H1 (cell line): ENCODE results near the gene TNS3. TPM values are rescaled to one million over a fixed set of nuclear protein-coding genes. Genes with fewer than 3 reads are reported as not detected.

ENCODE experiments used
- CTCF ChIA-PET: fragments of 300-600 bp; sonication (Branson Sonifier 250); formaldehyde crosslinking; loops from one replicate; lab custom pipeline; 2021; ENCODE audit not compliant: partially characterized antibody; lab: Charles Lee
- POLR2A ChIA-PET: fragments of 300-600 bp; sonication (Branson Sonifier 250); formaldehyde crosslinking; loops from one replicate; lab custom pipeline; 2021; ENCODE audit warnings: inconsistent platforms; ENCODE audit not compliant: partially characterized antibody; lab: Charles Lee
- DNase-seq, 2 experiments: peaks; one replicate each; pipeline versions ENCODE4 v3.0.0 to v3.0.0-alpha.2; 2010 to 2022; ENCODE audit warnings: low spot score in 2 of 2, low read depth in 1 of 2, mixed read lengths in 1 of 2
- FAIRE-seq: peaks from 2 replicates; lab custom pipeline; 2011; peaks lifted over from hg19 to GRCh38; lab: Jason Lieb, UNC
- H2AFZ ChIP-seq: 2 replicates; pipeline ENCODE4 v1.8.1; 2012; ENCODE audit warnings: low read length, inconsistent platforms
- H2AK5ac ChIP-seq: 2 replicates; pipeline ENCODE4 v1.6.1; 2013; ENCODE audit warnings: low read depth, low read length
- H2BK120ac ChIP-seq: replicated peaks from 2 replicates; pipeline ENCODE3; 2013; ENCODE audit warnings: low read depth, low read length, inconsistent platforms
- H2BK12ac ChIP-seq: 2 replicates; pipeline ENCODE4 v1.6.1; 2013; ENCODE audit warnings: low read depth, low read length
- H2BK15ac ChIP-seq: 2 replicates; pipeline ENCODE4 v1.6.1; 2013; ENCODE audit warnings: low read length
- H2BK20ac ChIP-seq: 2 replicates; pipeline ENCODE4 v1.6.1; 2013; ENCODE audit warnings: low read length
- H2BK5ac ChIP-seq: 2 replicates; pipeline ENCODE4 v1.6.1; 2013; ENCODE audit warnings: low read depth, low read length
- H3K14ac ChIP-seq: 2 replicates; pipeline ENCODE4 v1.6.1; 2013; ENCODE audit warnings: inconsistent platforms; ENCODE audit not compliant: insufficient read length
- H3K18ac ChIP-seq: 2 replicates; pipeline ENCODE4 v1.6.1; 2013; ENCODE audit warnings: low read length; ENCODE audit errors: extremely low read depth
- H3K23ac ChIP-seq: 2 replicates; pipeline ENCODE4 v1.6.1; 2013; ENCODE audit warnings: inconsistent platforms; ENCODE audit not compliant: insufficient read length
- H3K23me2 ChIP-seq: 2 replicates; pipeline ENCODE4 v1.6.1; 2013; ENCODE audit warnings: low read depth, low read length
- H3K27ac ChIP-seq: 2 replicates; pipeline ENCODE4 v1.6.1; 2011; ENCODE audit warnings: low read depth, low read length, inconsistent platforms
- H3K27me3 ChIP-seq, 4 experiments: replicated peaks in 1 of 4; 1 replicate in 1 of 4; 2 replicates in 3 of 4; pipeline versions ENCODE4 v1.6.1 to v1.8.1; 2011 to 2013; ENCODE audit warnings: low read length in 3 of 4, mild to moderate bottlenecking in 3 of 4, inconsistent platforms in 2 of 4, mixed read lengths in 2 of 4, moderate library complexity in 1 of 4; ENCODE audit not compliant: control insufficient read depth in 3 of 4, insufficient read depth in 3 of 4; ENCODE audit errors: extremely low read depth in 1 of 4
- H3K36me3 ChIP-seq, 4 experiments: 2 replicates each; pipeline versions ENCODE4 v1.6.1 to v1.8.1; 2011 to 2013; ENCODE audit warnings: mild to moderate bottlenecking in 4 of 4, low read length in 3 of 4, moderate library complexity in 2 of 4, control low read depth in 1 of 4, inconsistent platforms in 1 of 4; ENCODE audit not compliant: insufficient read depth in 4 of 4, control insufficient read depth in 2 of 4
- H3K4ac ChIP-seq: replicated peaks from 2 replicates; pipeline ENCODE3; 2013; ENCODE audit warnings: low read length, low read depth, mixed read lengths, inconsistent platforms; ENCODE audit not compliant: insufficient read length
- H3K4me1 ChIP-seq, 4 experiments: replicated peaks in 1 of 4; 1 replicate in 1 of 4; 2 replicates in 3 of 4; pipeline versions ENCODE4 v1.6.1 to v1.8.1; 2011 to 2013; ENCODE audit warnings: low read length in 3 of 4, inconsistent platforms in 2 of 4, mixed read lengths in 1 of 4; ENCODE audit not compliant: insufficient read depth in 4 of 4, control insufficient read depth in 3 of 4
- H3K4me2 ChIP-seq, 2 experiments: 2 replicates each; pipeline versions ENCODE4 v1.6.1 to v1.8.1; 2011 to 2013; ENCODE audit warnings: low read depth in 2 of 2, low read length in 2 of 2, control low read depth in 1 of 2, inconsistent platforms in 1 of 2, mild to moderate bottlenecking in 1 of 2; ENCODE audit not compliant: insufficient read depth in 1 of 2
- H3K4me3 ChIP-seq, 4 experiments: fragments of 200-600, 300-600 bp in 1 of 4; sonication (generic), shearing (Covaris generic), sonication (Bioruptor Twin) in 1 of 4; 2 replicates each; pipeline versions ENCODE4 v1.5.1 to v1.8.1; 2011 to 2016; ENCODE audit warnings: low read length in 4 of 4, low read depth in 3 of 4, control low read depth in 2 of 4, inconsistent platforms in 2 of 4, mild to moderate bottlenecking in 2 of 4, mixed read lengths in 1 of 4, moderate library complexity in 1 of 4; ENCODE audit not compliant: insufficient read depth in 2 of 4; ENCODE audit errors: extremely low read depth in 1 of 4
- H3K56ac ChIP-seq: replicated peaks from 2 replicates; pipeline ENCODE3; 2013; ENCODE audit warnings: low read depth, mild to moderate bottlenecking, mixed read lengths, low read length, inconsistent platforms; ENCODE audit not compliant: insufficient read length
- H3K79me1 ChIP-seq: 2 replicates; pipeline ENCODE4 v1.6.1; 2013; ENCODE audit warnings: low read depth, low read length, control low read depth
- H3K79me2 ChIP-seq, 2 experiments: 2 replicates each; pipeline versions ENCODE4 v1.6.1 to v1.8.1; 2012 to 2013; ENCODE audit warnings: low read length in 2 of 2, mild to moderate bottlenecking in 2 of 2, inconsistent platforms in 1 of 2; ENCODE audit not compliant: insufficient read depth in 2 of 2, control insufficient read depth in 1 of 2
- H3K9ac ChIP-seq, 4 experiments: replicated peaks in 1 of 4; 1 replicate in 1 of 4; 2 replicates in 3 of 4; pipeline versions ENCODE4 v1.6.1 to v1.8.1; 2011 to 2013; ENCODE audit warnings: low read depth in 3 of 4, low read length in 3 of 4, control low read depth in 2 of 4, mild to moderate bottlenecking in 2 of 4, moderate library complexity in 2 of 4, inconsistent platforms in 1 of 4; ENCODE audit errors: extremely low read depth in 1 of 4
- H3K9me3 ChIP-seq, 2 experiments: 2 replicates each; pipeline versions ENCODE4 v1.6.1 to v1.8.1; 2012 to 2013; ENCODE audit warnings: mild to moderate bottlenecking in 2 of 2, moderate library complexity in 2 of 2, control low read depth in 1 of 2, inconsistent platforms in 1 of 2, low read depth in 1 of 2, low read length in 1 of 2, mixed read lengths in 1 of 2; ENCODE audit not compliant: insufficient read depth in 2 of 2
- H4K20me1 ChIP-seq, 2 experiments: replicated peaks in 1 of 2; 2 replicates each; pipeline versions ENCODE3 to v1.8.1; 2011 to 2013; ENCODE audit warnings: inconsistent platforms in 2 of 2, low read length in 2 of 2, mild to moderate bottlenecking in 1 of 2; ENCODE audit not compliant: insufficient read depth in 2 of 2, control insufficient read depth in 1 of 2
- H4K5ac ChIP-seq: 2 replicates; pipeline ENCODE4 v1.6.1; 2013; ENCODE audit warnings: low read length, low read depth, mixed read lengths, inconsistent platforms; ENCODE audit not compliant: insufficient read length
- H4K8ac ChIP-seq: 2 replicates; pipeline ENCODE4 v1.8.0; 2013; ENCODE audit warnings: mild to moderate bottlenecking, moderate library complexity, low read length, inconsistent platforms; ENCODE audit not compliant: insufficient read depth; ENCODE audit errors: extremely low read depth
- H4K91ac ChIP-seq: replicated peaks from 2 replicates; pipeline ENCODE3; 2013; ENCODE audit warnings: low read length, mixed read lengths, inconsistent platforms; ENCODE audit not compliant: insufficient read length
- CHD1 ChIP-seq: IDR thresholded peaks from 2 replicates; pipeline ENCODE4 v1.6.1; 2012; ENCODE audit warnings: low read depth, low read length, improper control_type of control experiment
- GABPA ChIP-seq: IDR thresholded peaks from 2 replicates; pipeline ENCODE4 v1.6.1; 2011; ENCODE audit warnings: mild to moderate bottlenecking, low read length, moderate library complexity, borderline replicate concordance; ENCODE audit not compliant: insufficient read depth
- WGBS, 2 experiments: shearing (Covaris generic) in 1 of 2; methylation state at CpG; one replicate each; pipeline versions ENCODE4 v1.1.6 to v1.1.7; 2013 to 2015; ENCODE audit warnings: low lambda C conversion rate in 2 of 2, mixed read lengths in 2 of 2, inconsistent platforms in 1 of 2, low coverage in 1 of 2, missing lambda C conversion rate in 1 of 2; ENCODE audit not compliant: insufficient replicate concordance in 2 of 2, insufficient coverage in 1 of 2, insufficient read length in 1 of 2; ENCODE audit errors: extremely low coverage in 1 of 2, missing lambda C conversion rate in 1 of 2; 5-methylcytosine and 5-hydroxymethylcytosine counted together
- polyA plus RNA-seq, 7 experiments: library from polyadenylated mRNA; depleted of rRNA in 3 of 7; stranded (reverse) in 5 of 7; unstranded in 2 of 7; fragments of >200 nt in 5 of 7; fragments of 200-250 nt in 2 of 7; gene quantifications; 1 replicate in 5 of 7; 2 replicates in 1 of 7; 4 replicates in 1 of 7; pipeline versions ENCODE4 v1.2.1 to v1.2.3, GENCODE V29; 2011 to 2013; ENCODE audit warnings: missing spikeins in 2 of 7, mixed read lengths in 2 of 7
- total RNA-seq: library from RNA; stranded (reverse); fragmentation: NEBNext Ultra II Directional; extraction: Animal tissue kit (Norgen Biotek cat#: 25700); gene quantifications from 2 replicates; pipeline ENCODE4 v1.2.1, GENCODE V29; 2021

TNS3 gene
- total and polyA plus RNA-seq, 2 of the 8 experiments (the other 6 are each of a cell fraction or from before 2014, with no cell fraction given): 11.9 to 24.2 TPM

DNA sequence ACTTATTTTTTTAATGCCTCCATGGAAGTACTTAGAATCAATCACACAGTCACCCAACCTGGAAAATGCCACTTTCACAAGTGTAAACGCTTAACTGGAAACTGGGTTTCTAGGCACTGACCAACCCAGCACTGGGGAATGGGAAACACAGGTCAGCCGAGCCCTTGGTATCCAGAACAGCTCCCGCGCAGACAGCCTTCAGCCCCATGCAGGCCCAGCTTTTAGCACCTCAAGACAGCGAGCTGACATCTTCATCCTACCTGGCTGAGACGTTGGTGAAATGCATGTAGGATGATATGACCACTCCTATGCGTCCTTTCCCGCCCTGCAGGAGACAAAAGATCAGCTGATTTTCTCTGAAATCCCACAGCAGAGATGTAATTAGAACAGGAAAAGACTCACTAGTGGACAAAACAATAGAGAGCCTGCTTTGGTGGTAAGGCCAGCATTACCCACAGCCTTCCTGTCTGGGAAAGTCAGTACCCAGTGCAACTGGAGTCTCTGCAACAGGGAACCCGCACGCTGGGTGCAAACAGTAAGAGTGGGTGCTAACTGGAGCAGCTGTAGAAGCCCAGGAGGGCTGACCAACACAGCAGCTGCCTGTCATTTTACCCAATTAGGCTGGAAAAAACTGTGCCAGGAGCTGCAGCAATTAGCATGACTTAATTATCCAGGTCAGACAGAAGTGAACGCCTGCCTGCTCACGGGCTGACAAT, 153.7 kb downstream of the TNS3 start:
- FAIRE-seq: no peak
- no peak for TF ChIP-seq GABPA
- no peak for TF ChIP-seq CHD1

More for the DNA sequence above, 153.7 kb downstream of the TNS3 start:
- Histone ChIP-seq H3K4me3 (no peak overlapping the region), H2AFZ (no peak overlapping the region), H3K56ac (no peak overlapping the region), H4K8ac (no peak overlapping the region), H4K20me1 (no peaks in the 10 kb centered on the region), H3K18ac (no peak overlapping the region), H2AK5ac (no peak overlapping the region), H3K9me3 (no peaks in the 10 kb centered on the region), H3K14ac (no peak overlapping the region), H3K36me3 (peaks cover 0 to 5% (median 0%) of the 10 kb centered on the region in 4 experiments; a peak in 1 of 8 replicates), H3K4me1 (no peaks in the 10 kb centered on the region), H2BK5ac (no peak overlapping the region), H3K4me2 (no peak overlapping the region), H3K4ac (no peak overlapping the region), H3K79me2 (no peaks in the 10 kb centered on the region), H3K23me2 (no peaks in the 10 kb centered on the region), H3K23ac (no peak overlapping the region), H3K9ac (no peak overlapping the region), H4K91ac (no peak overlapping the region), H2BK12ac (no peak overlapping the region), H2BK20ac (no peak overlapping the region), H4K5ac (no peak overlapping the region), H3K79me1 (no peaks in the 10 kb centered on the region), H3K27me3 (no peaks in the 10 kb centered on the region), H3K27ac (no peak overlapping the region), H2BK120ac (no peak overlapping the region), H2BK15ac (no peak overlapping the region)
- 90% methylated on average over 12 of the region's 12 CpGs; no CpG with 5 or more reads in 1 of the 2 experiments for WGBS, 2 experiments
- ChIA-PET CTCF (interaction anchor here (1.2 to 2.1 kb wide), 7 partner anchors 10 to 261 kb away, joined by 3 to 8 read pairs (median 4); no protein-coding TSS in a partner anchor), POLR2A (no interaction called here)
- no peak for DNase-seq
